IPS-15b (cell line): ENCODE measurements around the gene PLA2G2C.

Experiments
- H3K27me3 ChIP-seq: one replicate; pipeline ENCODE4 v1.6.1; 2013; ENCODE audit warnings: low read length; ENCODE audit not compliant: control insufficient read depth, insufficient read depth
- H3K36me3 ChIP-seq: one replicate; pipeline ENCODE4 v1.6.1; 2013; ENCODE audit warnings: low read length; ENCODE audit not compliant: control insufficient read depth, insufficient read depth
- H3K4me1 ChIP-seq: one replicate; pipeline ENCODE4 v1.6.1; 2013; ENCODE audit warnings: mild to moderate bottlenecking, low read length; ENCODE audit not compliant: control insufficient read depth, insufficient read depth
- H3K4me3 ChIP-seq: one replicate; pipeline ENCODE4 v1.5.1; 2013; ENCODE audit warnings: low read depth, low read length
- H3K9ac ChIP-seq: one replicate; pipeline ENCODE4 v1.6.1; 2013; ENCODE audit warnings: low read depth, mild to moderate bottlenecking, low read length
- H3K9me3 ChIP-seq: one replicate; pipeline ENCODE4 v1.6.1; 2013; ENCODE audit warnings: mild to moderate bottlenecking, low read length; ENCODE audit not compliant: control insufficient read depth, insufficient read depth

The PLA2G2C gene

GRCh38 chr1:20180129-20180843 lies 6.0 kb downstream of the PLA2G2C start:
- Histone ChIP-seq H3K27me3 (peaks cover 23% of the 10 kb centered on the region), H3K36me3 (no peaks in the 10 kb centered on the region), H3K4me3 (no peak overlapping the region), H3K9me3 (no peaks in the 10 kb centered on the region), H3K4me1 (no peaks in the 10 kb centered on the region), H3K9ac (no peak overlapping the region)

GRCh38 chr1:20179371-20180128 lies 6.8 kb downstream of the PLA2G2C start:
- H3K36me3 ChIP-seq = no peaks in the 10 kb centered on the region
- H3K9me3 ChIP-seq = no peaks in the 10 kb centered on the region
- H3K9ac ChIP-seq = no peak overlapping the region
- H3K4me1 ChIP-seq = no peaks in the 10 kb centered on the region
- no peak overlapping the region for H3K4me3 ChIP-seq
- H3K27me3 ChIP-seq = peaks cover 19% of the 10 kb centered on the region

DNA sequence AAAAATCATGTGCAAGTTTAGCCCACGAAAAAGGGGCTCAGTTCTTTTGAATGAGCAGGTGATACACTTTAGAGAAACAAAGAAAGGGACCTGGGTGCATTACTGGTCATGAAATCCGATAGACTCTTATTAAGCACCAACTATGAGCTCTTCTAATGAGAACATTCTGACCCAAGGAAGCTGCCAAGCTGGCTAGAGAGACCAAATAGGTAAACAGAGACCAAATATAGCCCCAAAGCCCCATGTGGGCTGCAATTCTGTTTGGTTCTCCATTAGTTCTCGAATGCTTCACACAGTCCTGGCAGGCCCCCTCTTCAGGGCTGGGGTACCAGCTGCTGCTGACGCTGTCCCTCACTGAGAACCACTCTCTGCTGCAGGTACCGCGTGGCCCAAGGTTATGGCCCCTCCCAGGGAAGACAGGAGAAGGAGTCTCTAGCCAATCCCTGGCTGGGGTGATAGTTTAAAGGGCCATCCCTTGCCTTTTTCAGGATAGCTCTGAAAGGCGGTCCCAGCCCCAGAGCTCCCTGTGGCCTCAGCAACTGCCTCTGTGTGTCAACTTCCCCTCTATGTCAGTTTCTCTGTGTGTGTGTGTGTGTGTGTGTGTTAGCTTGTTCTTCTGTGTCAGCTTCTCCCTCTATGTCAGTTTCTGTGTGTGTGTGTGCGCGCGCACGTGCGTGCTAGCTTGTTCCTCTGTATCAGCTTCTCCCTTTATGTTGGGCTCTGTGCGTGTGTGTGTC lies 7.5 kb downstream of the PLA2G2C start:
- Histone ChIP-seq H3K36me3 (no peaks in the 10 kb centered on the region), H3K27me3 (peaks cover 15% of the 10 kb centered on the region), H3K9ac (no peak overlapping the region), H3K4me1 (no peaks in the 10 kb centered on the region), H3K9me3 (no peaks in the 10 kb centered on the region), H3K4me3 (no peak overlapping the region)

DNA sequence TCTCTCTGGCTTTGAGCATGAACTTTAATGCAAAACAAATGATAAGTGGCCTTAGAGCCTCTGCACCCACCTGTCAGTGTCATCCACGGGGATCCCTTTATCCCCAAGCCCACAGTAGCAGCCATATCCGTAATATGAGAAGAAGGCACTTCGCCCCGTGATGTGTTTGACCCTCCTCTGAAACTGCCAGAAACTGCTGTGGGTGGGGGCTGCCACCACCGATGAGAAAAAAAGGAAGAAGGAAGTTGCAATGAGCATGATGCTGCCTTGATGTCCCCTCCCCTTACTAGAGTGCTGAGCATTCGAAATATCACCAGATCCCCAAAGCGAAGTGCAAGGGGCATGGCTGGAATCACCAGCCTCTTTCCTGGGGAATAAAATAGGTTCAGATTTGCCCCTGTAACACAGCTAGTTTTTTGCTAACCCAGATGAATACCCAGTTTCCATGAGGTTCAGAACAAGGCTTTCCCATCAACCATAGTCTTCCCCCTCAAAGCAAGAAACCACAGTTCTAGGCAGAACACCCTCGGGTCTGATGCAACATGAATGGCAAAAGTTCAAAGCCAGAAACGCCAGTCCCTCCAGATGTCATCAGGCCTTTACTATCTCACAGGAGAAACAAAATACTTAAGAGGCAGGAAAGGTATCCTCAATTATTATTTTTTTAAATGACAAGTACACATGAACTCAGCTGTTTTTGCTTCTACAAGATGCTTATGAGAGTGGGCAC lies 11.2 kb downstream of the PLA2G2C start:
- Histone ChIP-seq H3K27me3 (peaks cover 6% of the 10 kb centered on the region), H3K9ac (no peak overlapping the region), H3K4me3 (no peak overlapping the region), H3K36me3 (no peaks in the 10 kb centered on the region), H3K9me3 (no peaks in the 10 kb centered on the region), H3K4me1 (no peaks in the 10 kb centered on the region)

DNA sequence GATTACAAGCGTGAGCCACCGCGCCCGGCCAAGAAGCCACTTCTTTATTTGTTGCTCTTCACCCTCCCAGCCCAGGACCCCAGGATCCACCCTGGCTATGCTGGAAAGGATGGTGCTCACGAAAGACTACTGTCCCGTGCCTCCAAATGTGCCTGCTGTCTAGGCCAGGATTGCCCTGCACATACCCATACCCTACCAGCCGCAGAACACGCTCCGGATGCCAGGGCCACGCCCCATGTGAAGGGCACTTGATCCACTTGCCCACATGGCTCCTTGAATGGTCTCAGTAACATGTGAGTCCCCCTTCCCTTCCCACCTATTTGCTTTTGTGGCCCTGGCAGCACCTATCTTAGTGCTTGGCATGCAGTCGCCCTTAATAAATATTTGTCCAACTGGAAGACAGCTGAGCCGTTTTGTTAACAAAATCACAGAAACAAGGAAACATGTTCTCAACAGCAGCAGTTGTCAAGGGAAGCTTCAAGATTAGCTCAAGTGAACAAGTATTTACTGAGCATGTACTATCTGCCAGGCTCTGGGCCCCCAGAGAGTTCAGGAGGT lies 14.2 kb downstream of the PLA2G2C start:
- no peak overlapping the region for H3K9ac ChIP-seq
- no peaks in the 10 kb centered on the region for H3K36me3 ChIP-seq
- no peak overlapping the region for H3K4me3 ChIP-seq
- no peaks in the 10 kb centered on the region for H3K4me1 ChIP-seq
- peaks cover under 1% of the 10 kb centered on the region for H3K27me3 ChIP-seq
- no peaks in the 10 kb centered on the region for H3K9me3 ChIP-seq

DNA sequence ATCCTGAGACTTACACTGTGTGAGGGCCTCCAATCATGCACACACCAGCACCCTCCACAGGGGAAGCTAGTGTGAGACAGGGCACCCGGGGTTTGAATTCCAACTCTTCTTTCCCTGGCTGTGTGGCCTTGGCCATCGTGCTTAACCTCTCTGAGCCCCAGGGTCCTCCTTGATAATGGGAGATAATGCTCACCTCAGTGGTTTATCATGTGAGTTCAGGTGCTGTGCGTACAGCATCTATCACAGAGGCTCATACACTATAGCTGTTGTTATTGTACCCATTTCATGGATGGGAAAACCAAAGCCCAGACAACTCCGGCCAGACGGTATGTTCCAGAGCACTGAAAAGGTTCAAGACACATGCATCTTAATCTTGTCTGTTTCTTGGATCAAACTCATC lies 16.4 kb downstream of the PLA2G2C start:
- Histone ChIP-seq H3K4me1 (no peaks in the 10 kb centered on the region), H3K9ac (no peak overlapping the region)

GRCh38 chr1:20168564-20169491 lies 17.5 kb downstream of the PLA2G2C start:
- Histone ChIP-seq H3K9me3 (no peaks in the 10 kb centered on the region), H3K36me3 (no peaks in the 10 kb centered on the region), H3K27me3 (no peaks in the 10 kb centered on the region), H3K4me1 (no peaks in the 10 kb centered on the region), H3K4me3 (no peak overlapping the region), H3K9ac (no peak overlapping the region)

More for the DNA sequence above, 16.4 kb downstream of the PLA2G2C start:
- no peak overlapping the region for H3K4me3 ChIP-seq
- H3K27me3 ChIP-seq = no peaks in the 10 kb centered on the region
- no peaks in the 10 kb centered on the region for H3K36me3 ChIP-seq
- no peaks in the 10 kb centered on the region for H3K9me3 ChIP-seq

DNA sequence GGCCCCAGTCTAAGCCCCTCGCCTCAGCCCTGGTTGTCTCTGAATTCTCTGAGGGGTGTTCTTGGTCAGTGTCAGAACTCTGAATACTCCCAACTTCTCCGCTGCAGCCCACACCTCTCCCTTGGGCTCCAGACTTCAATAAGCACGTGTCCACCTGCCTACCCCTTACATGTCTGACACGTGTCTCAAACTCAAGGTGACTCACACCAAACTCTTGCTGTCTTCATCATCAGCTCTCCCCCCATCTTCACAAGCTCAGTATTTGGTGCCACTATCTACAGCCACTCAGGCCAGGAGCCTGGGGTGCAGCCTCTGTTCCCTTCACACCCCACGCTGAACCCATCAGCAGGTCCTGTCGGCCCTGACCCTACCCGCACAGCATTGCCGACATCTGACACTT lies 19.2 kb downstream of the PLA2G2C start:
- Histone ChIP-seq H3K4me3 (no peak overlapping the region), H3K9me3 (no peaks in the 10 kb centered on the region), H3K4me1 (no peaks in the 10 kb centered on the region), H3K9ac (no peak overlapping the region), H3K36me3 (no peaks in the 10 kb centered on the region), H3K27me3 (no peaks in the 10 kb centered on the region)

DNA sequence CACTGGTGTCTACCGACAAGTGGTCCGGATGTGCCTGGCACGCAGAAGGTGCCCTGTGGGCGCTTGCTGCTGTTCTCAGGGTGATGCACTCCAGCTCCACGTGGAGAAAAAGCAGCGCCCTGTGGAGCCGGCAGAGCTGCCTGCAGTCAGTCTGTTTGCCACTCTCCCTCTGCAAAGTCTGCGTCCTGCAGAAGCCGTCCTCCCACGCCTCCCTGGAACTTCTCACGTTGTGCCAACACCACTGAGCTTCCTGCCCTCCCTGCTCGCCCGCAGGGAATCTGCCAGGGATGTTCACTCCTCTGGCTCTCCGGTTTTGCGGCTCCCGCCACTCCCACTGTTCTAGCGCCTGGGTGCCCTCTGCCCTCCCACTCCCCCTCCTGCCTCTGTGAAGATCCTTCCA lies 20.3 kb downstream of the PLA2G2C start:
- no peaks in the 10 kb centered on the region for H3K9me3 ChIP-seq
- no peak overlapping the region for H3K4me3 ChIP-seq
- H3K4me1 ChIP-seq = no peaks in the 10 kb centered on the region
- no peak overlapping the region for H3K9ac ChIP-seq
- no peaks in the 10 kb centered on the region for H3K36me3 ChIP-seq
- no peaks in the 10 kb centered on the region for H3K27me3 ChIP-seq

DNA sequence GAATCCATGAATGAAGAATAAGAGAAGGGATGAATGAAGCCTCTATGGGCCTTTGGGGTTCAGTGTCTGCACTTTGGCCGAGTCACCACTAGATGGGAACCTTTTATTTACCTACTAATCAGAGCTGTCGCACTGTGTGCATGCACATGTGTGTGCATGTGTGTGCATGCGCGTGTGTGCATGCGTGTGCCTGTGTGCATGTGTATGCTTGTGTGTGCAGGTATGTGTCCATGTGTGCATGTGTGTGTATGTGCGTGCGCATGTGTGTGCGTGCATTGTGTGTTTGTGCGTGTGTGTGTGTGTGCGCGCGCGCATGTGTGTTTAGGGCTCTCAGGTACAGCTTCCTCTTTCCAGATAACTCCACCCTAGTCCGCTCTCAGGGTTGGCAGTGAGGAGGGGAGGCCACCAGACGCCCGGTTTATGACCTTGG lies 20.8 kb downstream of the PLA2G2C start:
- Histone ChIP-seq H3K36me3 (no peaks in the 10 kb centered on the region), H3K9ac (no peak overlapping the region), H3K4me3 (no peak overlapping the region), H3K4me1 (no peaks in the 10 kb centered on the region), H3K9me3 (peaks cover 4% of the 10 kb centered on the region), H3K27me3 (no peaks in the 10 kb centered on the region)
